ENCODE measurements around the gene RHOT1. TPM values are rescaled to one million over a fixed set of nuclear protein-coding genes. Genes with fewer than 3 reads are reported as not detected.

The RHOT1 gene
- total RNA-seq, 1 experiment from 2014 or later = 33.3 TPM

GRCh38 chr17:32100971-32101631 is 41.2 kb upstream of the RHOT1 start:
- Histone ChIP-seq H3K4me1 (peaks cover 6% of the 10 kb centered on the region; the same call in 1 of the 2 replicates), H3K9me3 (no peaks in the 10 kb centered on the region), H3K36me3 (ENCODE audit: control insufficient read depth, insufficient read depth, low read length) (no peaks in the 10 kb centered on the region), H3K4me3 (ENCODE audit: low read depth, low read length) (no peak overlapping the region), H3K27me3 (replicated peaks; ENCODE audit: control insufficient read depth, insufficient read depth, low read length) (no peaks in the 10 kb centered on the region)
- H3K4me3 Mint-ChIP-seq (ENCODE audit: unreplicated experiment) = no peak overlapping the region
- intact Hi-C loops (cut with micrococcal nuclease; ENCODE audit: unreplicated experiment) = no loop called here
- ChIA-PET POLR2A (no interaction called here), CTCF (no interaction called here)
- H3K27ac Mint-ChIP-seq (ENCODE audit: unreplicated experiment) = no peak overlapping the region
- H3K4me1 Mint-ChIP-seq (ENCODE audit: low read depth, unreplicated experiment) = no peaks in the 10 kb centered on the region
- H3K36me3 Mint-ChIP-seq (ENCODE audit: insufficient read depth, unreplicated experiment) = no peaks in the 10 kb centered on the region
- H3K27me3 Mint-ChIP-seq (ENCODE audit: insufficient read depth, unreplicated experiment) = peaks cover 6% of the 10 kb centered on the region
- H3K9me3 Mint-ChIP-seq (ENCODE audit: unreplicated experiment) = no peaks in the 10 kb centered on the region
- BruUV-seq (replicated peaks) = no TSS peak
- no peak for DNase-seq
- TF ChIP-seq CTCF (IDR thresholded peaks at IDR 0.05; ENCODE audit: insufficient read depth in 1 of 2, low read depth in 1 of 2, low read length in 1 of 2, severe bottlenecking in 1 of 2, unreplicated experiment in 1 of 2) = no peak

GRCh38 chr17:32102172-32102571 is 40.1 kb upstream of the RHOT1 start:
- DNase-seq = no peak
- Histone ChIP-seq H3K27me3 (replicated peaks; ENCODE audit: control insufficient read depth, insufficient read depth, low read length) (no peaks in the 10 kb centered on the region), H3K4me1 (peaks cover 6% of the 10 kb centered on the region; the same call in 1 of the 2 replicates), H3K4me3 (ENCODE audit: low read depth, low read length) (no peak overlapping the region), H3K9me3 (no peaks in the 10 kb centered on the region), H3K36me3 (ENCODE audit: control insufficient read depth, insufficient read depth, low read length) (no peaks in the 10 kb centered on the region)
- POLR2A ChIA-PET = no interaction called here
- intact Hi-C loops (cut with micrococcal nuclease; ENCODE audit: unreplicated experiment) = no loop called here
- no TSS peak for BruUV-seq (replicated peaks)
- H3K27ac Mint-ChIP-seq (ENCODE audit: unreplicated experiment) = no peak overlapping the region
- no peaks in the 10 kb centered on the region for H3K4me1 Mint-ChIP-seq (ENCODE audit: low read depth, unreplicated experiment)
- no peaks in the 10 kb centered on the region for H3K9me3 Mint-ChIP-seq (ENCODE audit: unreplicated experiment)
- no peak for TF ChIP-seq CTCF (IDR thresholded peaks at IDR 0.05; ENCODE audit: insufficient read depth in 1 of 2, low read depth in 1 of 2, low read length in 1 of 2, severe bottlenecking in 1 of 2, unreplicated experiment in 1 of 2)
- H3K4me3 Mint-ChIP-seq (ENCODE audit: unreplicated experiment) = no peak overlapping the region
- peaks cover 2% of the 10 kb centered on the region for H3K27me3 Mint-ChIP-seq (ENCODE audit: insufficient read depth, unreplicated experiment)
- no peaks in the 10 kb centered on the region for H3K36me3 Mint-ChIP-seq (ENCODE audit: insufficient read depth, unreplicated experiment)
- CTCF ChIA-PET = no interaction called here

GRCh38 chr17:32102646-32103186 is 39.6 kb upstream of the RHOT1 start:
- Mint-ChIP-seq H3K27me3 (ENCODE audit: insufficient read depth, unreplicated experiment) (peaks cover 2% of the 10 kb centered on the region), H3K27ac (ENCODE audit: unreplicated experiment) (no peak overlapping the region), H3K36me3 (ENCODE audit: insufficient read depth, unreplicated experiment) (no peaks in the 10 kb centered on the region), H3K9me3 (ENCODE audit: unreplicated experiment) (no peaks in the 10 kb centered on the region), H3K4me3 (ENCODE audit: unreplicated experiment) (no peak overlapping the region), H3K4me1 (ENCODE audit: low read depth, unreplicated experiment) (no peaks in the 10 kb centered on the region)
- Histone ChIP-seq H3K27me3 (replicated peaks; ENCODE audit: control insufficient read depth, insufficient read depth, low read length) (no peaks in the 10 kb centered on the region), H3K4me1 (peaks cover 6% of the 10 kb centered on the region; the same call in 1 of the 2 replicates), H3K9me3 (no peaks in the 10 kb centered on the region), H3K36me3 (ENCODE audit: control insufficient read depth, insufficient read depth, low read length) (no peaks in the 10 kb centered on the region), H3K4me3 (ENCODE audit: low read depth, low read length) (no peak overlapping the region)
- BruUV-seq (replicated peaks) = no TSS peak
- no peak for DNase-seq
- ChIA-PET POLR2A (no interaction called here), CTCF (no interaction called here)
- TF ChIP-seq CTCF (IDR thresholded peaks at IDR 0.05; ENCODE audit: insufficient read depth in 1 of 2, low read depth in 1 of 2, low read length in 1 of 2, severe bottlenecking in 1 of 2, unreplicated experiment in 1 of 2) = no peak
- intact Hi-C loops (cut with micrococcal nuclease; ENCODE audit: unreplicated experiment) = no loop called here

All from Caco-2 (cell line).